Body of pancreas (tissue), 4 donors: ENCODE data around the gene RASL12.

Experiments
- POLR2A ChIP-seq, 3 donors: fragments of 450-650 bp; IDR thresholded peaks; one replicate each; pipeline ENCODE4 v1.6.1; 2016; ENCODE audit warnings: antibody characterized with exemption in 3 of 3, mild to moderate bottlenecking in 2 of 3
- TF ChIP-seq, protein P1 (sequence below), 7 experiments: fragments of 450-650 bp in 4 of 7; fragments of 200-600 bp in 3 of 7; sonication (generic) in 3 of 7; IDR thresholded peaks; one replicate each; pipeline ENCODE4 v1.5.1; 2016 to 2019; ENCODE audit warnings: antibody characterized with exemption in 7 of 7

DNA sequence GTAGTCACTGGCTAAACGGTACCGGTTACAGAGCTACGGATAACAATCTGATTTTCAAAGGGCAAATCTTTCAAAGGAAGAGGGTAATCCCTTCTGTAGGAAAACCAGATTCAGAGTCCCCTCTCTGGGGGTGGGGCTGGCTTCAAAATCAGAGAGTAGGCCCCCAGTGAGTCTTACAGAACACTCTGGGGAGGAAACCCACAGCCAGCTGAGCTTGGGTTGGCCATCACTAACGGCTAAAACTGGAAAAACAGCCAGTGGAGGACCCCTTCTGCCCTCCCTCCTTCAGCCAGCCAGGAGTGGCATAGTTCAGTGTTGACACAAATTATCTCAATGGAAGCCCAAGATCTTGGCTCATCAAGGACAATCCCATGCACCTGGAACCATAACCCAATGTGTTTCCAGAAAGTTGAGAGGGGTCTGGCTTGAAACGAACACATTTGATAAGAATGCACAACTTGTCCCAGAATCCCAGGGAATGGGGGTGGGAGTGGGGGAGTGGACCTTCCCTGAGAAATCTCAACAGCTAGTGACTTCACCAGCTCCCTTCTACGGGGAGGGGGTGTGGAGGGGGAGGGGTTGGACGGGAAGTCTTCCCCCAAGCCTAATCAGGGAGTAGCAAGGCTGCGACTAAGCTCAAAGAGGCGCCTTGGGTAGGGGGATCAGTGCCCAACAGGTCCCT lies 1.0 kb downstream of the RASL12 start:
- no peak for TF ChIP-seq POLR2A (IDR thresholded peaks at IDR 0.05)
- TF ChIP-seq, protein P1, sequence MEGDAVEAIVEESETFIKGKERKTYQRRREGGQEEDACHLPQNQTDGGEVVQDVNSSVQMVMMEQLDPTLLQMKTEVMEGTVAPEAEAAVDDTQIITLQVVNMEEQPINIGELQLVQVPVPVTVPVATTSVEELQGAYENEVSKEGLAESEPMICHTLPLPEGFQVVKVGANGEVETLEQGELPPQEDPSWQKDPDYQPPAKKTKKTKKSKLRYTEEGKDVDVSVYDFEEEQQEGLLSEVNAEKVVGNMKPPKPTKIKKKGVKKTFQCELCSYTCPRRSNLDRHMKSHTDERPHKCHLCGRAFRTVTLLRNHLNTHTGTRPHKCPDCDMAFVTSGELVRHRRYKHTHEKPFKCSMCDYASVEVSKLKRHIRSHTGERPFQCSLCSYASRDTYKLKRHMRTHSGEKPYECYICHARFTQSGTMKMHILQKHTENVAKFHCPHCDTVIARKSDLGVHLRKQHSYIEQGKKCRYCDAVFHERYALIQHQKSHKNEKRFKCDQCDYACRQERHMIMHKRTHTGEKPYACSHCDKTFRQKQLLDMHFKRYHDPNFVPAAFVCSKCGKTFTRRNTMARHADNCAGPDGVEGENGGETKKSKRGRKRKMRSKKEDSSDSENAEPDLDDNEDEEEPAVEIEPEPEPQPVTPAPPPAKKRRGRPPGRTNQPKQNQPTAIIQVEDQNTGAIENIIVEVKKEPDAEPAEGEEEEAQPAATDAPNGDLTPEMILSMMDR (IDR thresholded peaks at IDR 0.05): no peak
